HG03457 (cell line): ENCODE data around the gene TNN.
"Not testable (repeated sequence)": the region's sequence is repeated elsewhere in the genome, so short reads cannot be mapped to it uniquely, and the experiment has no call there.

ENCODE experiments used
- ATAC-seq: cut with Tn5 transposase; IDR thresholded peaks from one replicate; pipeline ENCODE4 v1.9.1; 2021; ENCODE audit warnings: moderate number of reproducible peaks; ENCODE audit not compliant: unreplicated experiment

TNN gene

DNA sequence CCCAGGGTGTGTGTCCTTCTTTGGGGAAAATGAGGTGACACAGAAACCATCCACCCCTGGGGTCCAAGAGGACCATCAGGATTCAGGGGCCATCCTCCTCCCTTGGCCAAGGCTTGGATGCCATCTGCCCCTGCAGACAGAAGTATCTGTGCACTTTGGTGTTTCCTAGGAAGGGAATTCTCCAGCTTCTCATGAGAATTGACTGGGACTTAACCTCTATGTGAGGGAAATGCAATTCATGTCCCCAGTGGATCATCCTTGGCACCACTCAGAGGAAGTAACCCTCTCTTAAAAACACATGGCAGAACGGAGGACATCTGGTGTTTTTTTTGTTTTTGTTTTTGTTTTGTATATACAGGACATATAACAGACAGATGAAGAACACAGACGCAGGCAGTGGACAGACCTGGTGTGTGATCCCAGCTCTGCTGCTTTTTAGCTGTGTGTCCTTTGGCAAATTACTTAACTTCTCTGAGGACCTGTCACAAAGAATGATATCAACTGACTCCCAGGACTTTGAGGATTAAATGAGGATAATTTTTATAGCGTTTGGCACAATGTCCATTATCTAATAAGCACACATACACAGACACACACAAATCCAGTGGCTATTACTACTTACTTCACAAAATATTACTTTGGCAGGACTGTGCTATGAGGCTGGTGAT is 3.8 kb downstream of the TNN start:
- no peak for ATAC-seq

DNA sequence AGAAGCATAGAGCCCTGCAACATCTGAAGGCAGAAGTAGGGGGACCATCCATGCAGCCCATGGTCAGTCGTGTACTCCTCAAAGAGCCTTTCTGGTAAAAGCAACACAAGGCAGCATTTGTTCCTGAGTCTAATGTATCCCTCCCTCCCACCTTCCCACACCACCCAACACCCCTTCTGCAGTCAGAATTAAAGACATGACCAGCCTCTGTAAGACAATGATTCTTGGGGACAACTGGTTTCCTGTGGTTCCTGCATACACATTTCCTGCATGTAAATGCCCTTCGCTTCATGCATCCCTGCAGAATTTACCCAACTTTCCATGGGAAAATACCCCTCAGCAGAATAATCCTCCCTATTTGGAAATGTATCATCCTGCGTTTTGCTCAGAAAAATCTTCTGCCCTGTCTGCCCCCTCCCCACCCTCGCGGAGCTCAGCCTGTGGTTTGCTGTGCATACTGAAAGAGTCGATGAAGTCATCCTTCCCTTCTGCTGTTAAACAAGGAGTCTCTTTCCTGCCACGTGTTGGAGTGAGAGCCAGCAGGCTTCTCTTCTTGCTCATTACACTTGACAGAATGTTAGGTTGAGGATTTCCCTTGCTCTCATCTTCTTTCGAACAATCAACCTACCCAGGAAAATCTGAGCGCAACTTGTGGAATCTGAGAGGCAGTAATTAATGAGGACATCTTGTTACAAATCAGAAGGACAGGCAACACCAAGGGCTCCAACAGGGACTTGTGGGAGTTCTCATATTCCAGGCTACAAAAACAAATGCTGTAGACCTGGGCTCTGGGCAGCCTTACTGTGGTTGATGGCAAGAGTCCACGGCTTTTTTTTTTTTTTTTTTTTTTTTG is 4.7 kb downstream of the TNN start:
- ATAC-seq: no peak

DNA sequence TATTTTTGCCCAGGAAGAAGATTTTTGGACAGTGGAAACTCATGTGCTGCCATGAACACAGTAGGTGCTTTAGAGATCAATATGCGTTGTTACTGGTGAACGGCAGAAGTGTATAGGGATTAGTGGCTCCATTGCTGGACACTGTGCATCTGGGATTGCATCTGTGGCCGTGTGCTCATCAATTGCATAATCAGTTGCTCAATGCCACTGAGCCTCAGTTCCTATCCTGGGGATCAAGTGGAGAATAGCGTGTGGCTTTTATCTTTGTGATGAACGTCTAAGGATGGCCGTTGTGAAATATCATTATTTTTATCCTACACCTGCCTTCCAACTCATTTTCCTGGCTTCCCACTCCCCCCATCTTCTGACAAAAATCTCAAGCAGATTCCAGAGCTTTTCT is 5.4 kb downstream of the TNN start:
- ATAC-seq: no peak

DNA sequence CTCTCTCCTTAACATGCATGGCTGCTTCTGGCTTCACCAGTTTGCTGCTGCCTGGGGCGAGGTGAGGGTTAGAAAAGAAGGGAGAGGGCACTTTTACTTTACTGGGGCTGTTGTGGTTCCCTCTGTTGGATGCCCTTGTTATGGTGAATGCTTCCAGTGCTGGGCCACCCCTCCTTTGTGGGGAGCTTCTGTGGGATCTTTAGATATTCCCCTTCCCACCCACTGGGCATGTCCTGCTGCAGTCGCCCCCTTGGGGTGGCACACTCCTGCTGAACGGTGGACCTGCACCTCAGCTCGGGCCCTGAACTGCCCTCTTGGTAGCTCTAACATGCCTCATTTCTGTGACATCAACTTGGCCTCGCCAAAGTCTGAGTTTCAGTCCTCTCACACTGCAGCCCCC is 6.0 kb downstream of the TNN start:
- ATAC-seq: no peak

DNA sequence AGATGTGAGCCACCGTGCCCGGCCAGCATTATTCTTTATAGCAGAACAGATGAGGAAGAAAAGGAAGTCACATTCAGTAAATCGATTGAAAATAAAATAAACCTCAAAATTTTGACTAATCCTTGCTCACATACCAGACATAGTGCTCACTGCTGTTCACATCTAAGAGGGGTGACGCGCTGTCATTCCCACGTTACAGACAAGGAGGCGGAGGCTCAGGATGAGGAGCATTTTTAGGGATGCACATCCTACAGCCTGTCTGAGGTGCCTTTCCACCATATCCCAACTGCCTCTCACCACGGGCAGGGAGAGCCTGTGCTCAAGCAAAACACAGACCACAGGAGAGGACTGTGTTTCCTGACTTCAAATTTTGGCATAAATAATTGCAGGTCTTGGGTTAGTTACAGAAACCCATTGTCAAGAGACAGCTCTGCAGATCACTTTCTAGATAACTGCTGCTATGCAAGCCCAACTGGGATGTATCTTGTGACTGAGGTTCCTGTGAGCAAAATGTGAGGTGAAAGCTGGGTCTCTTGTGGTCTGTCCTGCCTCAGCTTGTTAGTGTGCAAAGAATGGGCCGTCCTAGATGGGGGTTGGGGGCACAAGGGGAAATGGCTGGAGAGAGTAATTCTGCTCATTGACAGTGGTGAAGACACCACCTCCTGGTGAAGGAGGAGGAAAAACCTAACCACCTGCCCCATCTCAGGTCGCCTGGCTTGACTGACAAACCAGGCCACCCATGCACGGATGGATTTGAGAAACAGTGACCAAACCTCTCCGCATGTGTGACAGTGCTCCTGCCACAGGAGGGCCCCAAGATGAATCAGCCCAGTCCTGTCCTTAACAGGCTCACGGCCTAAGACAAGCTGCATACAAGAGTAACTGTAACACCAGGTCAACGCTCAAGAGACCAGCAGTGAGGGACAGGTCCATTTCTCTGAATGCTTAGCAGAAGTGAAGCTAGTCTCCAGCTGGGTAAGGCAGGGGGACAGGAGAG is 8.2 kb downstream of the TNN start:
- no peak for ATAC-seq

DNA sequence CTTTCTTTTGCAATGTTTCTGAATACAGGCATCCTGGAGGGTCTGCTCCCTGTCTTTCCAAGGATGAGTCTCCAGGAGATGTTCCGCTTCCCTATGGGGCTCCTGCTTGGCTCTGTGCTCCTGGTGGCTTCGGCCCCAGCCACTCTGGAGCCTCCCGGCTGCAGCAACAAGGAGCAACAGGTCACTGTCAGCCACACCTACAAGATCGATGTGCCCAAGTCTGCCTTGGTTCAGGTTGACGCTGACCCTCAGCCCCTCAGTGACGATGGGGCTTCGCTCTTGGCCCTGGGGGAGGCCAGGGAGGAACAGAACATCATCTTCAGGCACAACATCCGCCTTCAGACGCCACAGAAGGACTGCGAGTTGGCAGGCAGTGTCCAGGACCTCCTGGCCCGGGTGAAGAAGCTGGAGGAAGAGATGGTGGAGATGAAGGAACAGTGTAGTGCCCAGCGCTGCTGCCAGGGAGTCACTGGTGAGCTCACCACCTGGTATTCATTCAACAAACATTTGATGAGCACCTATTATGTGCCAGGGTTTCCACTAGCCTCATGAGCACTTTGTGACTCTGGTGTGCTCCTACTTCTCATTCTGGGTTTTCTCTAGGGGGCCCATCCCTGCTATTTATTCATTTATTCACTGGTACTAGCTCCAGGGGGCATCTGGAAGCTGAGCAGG is 9.9 kb downstream of the TNN start:
- no peak for ATAC-seq

DNA sequence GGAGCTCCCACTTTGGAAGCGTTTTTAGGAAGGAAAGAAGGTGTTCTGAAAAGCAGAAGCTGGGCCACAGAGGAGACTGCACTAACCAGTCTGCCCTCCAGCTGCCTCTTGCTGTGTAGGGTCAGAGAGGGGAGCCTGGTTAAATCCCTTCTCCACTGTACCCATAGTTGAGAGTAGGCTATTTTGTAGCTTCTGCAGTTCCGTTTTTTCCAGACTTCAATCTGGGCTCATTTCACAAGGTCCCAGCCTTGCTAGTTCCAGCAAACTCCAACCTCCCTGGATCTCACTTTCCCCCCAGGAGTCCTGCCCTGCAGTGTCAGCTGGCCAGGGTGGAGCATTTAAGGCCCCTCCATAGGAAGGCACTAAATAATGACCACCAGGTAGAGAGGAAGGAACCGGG is 11.0 kb downstream of the TNN start:
- ATAC-seq: no peak

DNA sequence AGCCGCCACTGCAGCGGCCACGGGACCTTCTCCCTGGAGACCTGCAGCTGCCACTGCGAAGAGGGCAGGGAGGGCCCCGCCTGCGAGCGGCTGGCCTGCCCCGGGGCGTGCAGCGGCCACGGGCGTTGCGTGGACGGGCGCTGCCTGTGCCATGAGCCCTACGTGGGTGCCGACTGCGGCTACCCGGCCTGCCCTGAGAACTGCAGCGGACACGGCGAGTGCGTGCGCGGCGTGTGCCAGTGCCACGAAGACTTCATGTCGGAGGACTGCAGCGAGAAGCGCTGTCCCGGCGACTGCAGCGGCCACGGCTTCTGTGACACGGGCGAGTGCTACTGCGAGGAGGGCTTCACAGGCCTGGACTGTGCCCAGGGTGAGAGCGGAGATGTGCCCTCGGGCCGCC is 11.7 kb downstream of the TNN start:
- ATAC-seq: no peak

DNA sequence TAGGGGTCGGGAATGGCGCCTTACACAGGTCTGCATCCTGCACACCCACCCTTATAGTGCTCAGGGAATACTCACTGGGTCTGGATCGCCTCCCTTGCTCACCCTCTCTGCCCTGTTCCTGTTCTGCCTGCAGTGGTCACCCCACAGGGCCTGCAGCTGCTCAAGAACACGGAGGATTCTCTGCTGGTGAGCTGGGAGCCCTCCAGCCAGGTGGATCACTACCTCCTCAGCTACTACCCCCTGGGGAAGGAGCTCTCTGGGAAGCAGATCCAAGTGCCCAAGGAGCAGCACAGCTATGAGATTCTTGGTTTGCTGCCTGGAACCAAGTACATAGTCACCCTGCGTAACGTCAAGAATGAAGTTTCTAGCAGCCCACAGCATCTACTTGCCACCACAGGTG is 12.4 kb downstream of the TNN start:
- ATAC-seq: no peak

DNA sequence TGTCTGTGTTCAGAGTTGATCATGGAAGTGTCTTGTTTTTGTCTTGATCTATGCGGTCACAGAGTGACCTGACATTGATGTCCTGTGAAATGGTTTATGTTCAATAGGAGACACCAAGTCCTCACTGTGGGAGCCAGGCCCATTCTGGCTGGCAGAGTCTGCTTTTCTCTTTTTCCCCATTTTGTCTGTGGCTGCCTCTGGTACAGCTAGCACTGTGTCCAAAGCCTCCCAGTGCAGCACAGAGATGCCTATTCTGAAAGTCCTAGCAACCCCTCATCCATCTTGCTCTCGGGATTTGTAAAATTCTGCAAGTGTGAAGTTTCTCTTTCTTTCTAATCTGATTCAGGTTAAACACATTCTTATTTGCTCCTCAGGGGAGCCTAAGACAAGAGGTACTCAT is 14.3 kb downstream of the TNN start:
- no peak for ATAC-seq

DNA sequence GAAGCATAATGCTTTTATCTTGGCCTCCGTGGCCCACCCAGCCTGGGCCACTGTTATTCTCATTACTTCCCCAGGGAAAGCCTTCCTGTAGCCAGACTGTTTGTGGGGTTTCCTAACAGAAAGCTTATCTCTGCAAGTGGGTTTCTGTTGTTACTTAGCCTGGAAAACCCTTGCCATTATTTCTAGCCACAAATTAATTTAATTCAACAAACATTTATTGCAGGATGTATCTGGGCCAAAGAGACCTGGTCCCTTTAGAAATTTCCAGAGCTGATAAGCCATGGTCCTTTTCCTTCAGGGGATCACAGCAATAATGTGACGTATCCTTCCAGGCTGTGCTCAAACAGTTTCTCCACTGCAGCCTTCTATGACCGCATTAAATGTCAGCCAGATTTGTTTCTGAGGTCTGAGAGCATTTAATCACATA is 20.9 kb downstream of the TNN start:
- ATAC-seq: no peak

DNA sequence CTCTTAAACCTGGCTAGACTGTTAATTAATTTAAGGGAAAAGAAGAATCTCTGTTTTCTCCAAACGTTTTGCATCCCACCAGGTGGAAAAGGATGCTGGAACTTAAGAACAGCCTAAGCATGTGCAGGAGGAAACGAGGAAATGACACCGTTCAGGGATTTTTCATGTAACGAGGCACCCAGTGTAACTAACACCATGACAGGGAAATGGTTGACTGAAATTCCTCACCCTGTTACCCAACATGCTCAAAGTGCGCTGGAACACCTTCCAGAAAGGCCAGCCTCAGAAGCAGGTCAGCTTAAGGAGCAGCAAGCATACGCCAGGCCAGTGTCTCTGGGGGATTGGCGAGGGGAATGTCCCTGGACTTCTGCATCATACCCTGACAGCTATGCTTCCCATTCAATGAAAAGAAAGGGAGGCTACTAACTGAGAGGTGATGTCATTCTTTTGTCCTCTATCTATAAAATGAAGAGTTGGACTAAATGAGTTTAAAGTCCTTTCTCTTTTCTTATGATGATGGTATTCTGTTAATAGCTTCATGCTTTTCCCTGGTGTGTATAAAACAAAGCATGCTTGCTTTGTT is 21.6 kb downstream of the TNN start:
- no peak for ATAC-seq

DNA sequence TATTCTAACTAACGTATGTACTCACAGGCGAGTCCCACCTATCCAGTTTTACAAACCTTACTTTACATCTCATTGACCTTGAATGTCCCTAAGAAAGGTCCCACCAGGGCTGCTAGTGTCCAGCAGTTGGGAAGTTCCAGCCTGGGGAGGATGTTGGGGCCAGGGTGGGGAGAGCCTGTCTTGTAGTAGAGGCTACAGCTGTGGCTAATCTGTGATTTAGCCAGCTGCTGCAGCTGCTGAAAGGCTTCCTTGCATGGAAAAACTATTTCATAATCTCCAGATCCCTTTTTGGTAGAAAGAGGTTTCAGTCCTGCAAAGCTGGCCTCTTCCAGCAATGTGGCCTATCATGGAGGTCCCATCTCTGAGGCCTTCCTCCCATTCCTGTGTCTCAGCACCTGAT is 23.1 kb downstream of the TNN start:
- ATAC-seq: no peak

DNA sequence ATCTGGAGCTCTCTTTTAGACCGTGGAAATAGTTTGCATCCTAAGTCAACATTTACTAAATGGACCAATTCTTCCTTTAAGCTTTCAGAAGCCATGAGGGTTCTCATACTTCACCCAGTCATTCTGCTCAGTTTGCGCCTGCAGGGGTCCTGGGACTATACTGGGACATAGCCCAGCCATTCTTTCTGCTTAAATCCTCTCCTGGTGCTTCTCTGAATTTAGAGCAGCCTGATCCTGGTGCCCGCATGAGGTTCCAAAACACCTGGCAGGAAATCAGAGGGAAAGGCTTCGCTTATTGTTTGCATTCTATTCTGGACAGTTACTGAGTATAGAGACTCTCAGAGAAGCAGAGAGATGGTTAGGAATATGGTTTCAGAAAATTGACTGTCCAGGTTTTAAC is 27.0 kb downstream of the TNN start:
- no peak for ATAC-seq

DNA sequence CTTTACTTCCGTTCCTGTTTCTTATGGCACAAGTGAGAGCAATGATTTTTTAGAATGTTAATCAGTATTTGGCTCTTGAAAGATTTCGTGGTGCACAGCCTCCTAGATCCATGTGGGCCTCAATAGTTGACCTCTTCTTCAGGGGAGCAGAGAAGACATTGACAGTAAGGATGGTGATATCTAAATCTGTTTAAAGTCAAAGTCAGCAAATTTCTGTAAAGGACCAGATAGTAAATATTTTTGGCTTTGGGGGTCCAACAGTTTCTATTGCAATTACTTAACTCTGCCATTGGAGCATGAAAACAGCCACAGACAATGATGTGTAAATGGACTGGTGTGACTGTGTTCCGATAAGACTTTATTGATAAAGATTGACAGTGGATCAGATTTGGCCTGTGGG is 27.4 kb downstream of the TNN start:
- ATAC-seq: no peak

DNA sequence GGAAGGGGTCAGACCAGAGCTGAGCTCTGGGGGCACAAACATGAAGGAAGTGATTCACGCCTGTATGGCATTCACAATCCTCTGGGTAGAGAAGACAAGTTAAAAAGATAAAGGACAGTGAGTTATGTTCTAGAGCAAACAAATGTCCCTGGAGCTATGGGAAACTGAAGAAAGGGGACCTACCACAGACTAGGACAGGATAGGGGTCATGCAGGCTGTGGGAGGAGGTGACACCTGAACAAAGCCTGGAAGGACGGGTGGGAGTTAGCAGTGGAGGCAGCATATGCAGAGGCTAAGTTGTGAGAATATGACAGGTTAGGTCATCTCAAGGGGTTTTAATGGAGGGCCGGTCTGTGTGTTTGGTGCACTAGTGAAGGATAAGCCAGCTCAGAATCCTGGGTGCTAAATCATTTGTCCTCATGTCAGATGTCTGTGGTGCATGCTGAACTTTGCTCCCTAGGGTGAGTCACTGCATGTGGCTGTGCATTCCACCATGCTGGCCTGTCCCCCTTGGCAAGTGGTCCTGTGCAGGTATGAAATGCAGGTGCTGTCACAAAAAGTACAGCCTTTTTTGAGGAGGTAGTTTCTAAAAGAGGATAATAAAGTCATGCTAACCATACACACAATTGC is 28.5 kb downstream of the TNN start:
- no peak for ATAC-seq

DNA sequence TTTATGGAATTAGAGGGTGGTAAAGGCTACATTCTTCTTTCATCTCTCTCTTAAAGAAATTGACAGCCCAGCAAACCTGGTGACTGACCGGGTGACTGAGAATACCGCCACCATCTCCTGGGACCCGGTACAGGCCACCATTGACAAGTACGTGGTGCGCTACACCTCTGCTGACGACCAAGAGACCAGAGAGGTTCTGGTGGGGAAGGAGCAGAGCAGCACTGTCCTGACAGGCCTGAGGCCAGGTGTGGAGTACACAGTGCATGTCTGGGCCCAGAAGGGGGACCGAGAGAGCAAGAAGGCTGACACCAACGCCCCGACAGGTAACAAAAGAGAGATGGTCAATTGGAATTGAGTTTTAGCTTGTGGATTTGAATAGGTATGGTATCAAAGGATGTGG is 29.7 kb downstream of the TNN start:
- ATAC-seq: no peak

DNA sequence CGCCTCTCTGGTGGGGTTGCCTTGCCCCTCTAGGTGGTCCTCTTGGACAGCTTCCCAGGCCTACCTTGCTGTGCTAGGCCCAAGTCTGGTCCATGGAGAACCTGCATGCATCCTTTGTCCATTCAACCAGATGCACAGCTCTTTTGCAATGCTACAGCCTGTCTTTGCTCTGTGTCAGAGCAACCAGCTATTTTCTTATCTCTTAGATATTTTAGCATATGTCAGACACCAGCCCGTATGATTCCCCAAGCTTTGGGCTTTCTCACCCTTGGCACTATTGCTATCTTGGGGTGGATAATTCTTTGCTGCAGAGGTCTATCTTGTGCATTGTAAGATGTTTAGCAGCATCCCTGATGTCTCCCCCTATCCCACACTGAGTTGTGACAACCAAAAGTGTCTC is 32.3 kb downstream of the TNN start:
- no peak for ATAC-seq

DNA sequence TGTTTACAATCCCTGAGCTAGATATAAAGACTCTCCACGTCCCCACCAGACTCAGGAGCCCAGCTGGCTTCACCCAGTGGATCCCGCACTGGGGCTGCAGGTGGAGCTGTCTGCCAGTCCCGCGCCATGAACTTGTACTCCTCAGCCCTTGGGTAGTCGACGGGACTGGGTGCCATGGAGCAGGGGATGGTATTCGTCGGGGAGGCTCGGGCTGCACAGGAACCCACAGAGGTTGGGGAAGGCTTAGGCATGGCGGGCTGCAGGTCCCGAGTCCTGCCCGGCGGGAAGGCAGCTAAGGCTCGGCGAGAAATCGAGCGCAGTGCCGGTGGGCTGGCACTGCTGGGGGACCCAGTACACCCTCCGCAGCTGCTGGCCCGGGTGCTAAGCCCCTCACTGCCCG is 34.5 kb downstream of the TNN start:
- not testable (repeated sequence) for ATAC-seq

DNA sequence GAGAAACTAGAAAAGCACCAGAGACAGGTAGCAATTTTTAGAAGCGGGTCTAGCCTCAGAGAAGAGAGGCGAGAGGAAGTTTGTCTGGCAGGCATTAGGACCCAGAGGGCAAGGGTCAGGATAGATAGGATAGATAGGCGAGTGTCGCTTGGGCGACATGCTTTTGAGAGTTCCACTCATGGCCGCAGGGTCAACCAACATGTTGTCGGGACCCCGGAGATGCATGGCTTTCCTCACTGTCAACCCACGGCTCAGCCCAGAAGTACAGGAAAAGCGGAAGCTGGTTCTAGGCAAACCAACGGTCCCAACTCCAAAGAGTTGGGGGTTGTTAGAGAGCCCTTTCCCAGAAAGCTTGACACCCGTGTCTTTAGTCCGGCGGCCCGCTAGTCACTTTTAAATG is 38.9 kb downstream of the TNN start:
- not testable (repeated sequence) for ATAC-seq
